GM19395 (cell line): ENCODE results near the gene CENATAC.
"Not testable (repeated sequence)": the region's sequence is repeated elsewhere in the genome, so short reads cannot be mapped to it uniquely, and the experiment has no call there.

ENCODE experiments used
- ATAC-seq: cut with Tn5 transposase; IDR thresholded peaks from one replicate; pipeline ENCODE4 v1.9.1; 2021; ENCODE audit warnings: mild to moderate bottlenecking, moderate library complexity; ENCODE audit not compliant: unreplicated experiment

CENATAC gene

DNA sequence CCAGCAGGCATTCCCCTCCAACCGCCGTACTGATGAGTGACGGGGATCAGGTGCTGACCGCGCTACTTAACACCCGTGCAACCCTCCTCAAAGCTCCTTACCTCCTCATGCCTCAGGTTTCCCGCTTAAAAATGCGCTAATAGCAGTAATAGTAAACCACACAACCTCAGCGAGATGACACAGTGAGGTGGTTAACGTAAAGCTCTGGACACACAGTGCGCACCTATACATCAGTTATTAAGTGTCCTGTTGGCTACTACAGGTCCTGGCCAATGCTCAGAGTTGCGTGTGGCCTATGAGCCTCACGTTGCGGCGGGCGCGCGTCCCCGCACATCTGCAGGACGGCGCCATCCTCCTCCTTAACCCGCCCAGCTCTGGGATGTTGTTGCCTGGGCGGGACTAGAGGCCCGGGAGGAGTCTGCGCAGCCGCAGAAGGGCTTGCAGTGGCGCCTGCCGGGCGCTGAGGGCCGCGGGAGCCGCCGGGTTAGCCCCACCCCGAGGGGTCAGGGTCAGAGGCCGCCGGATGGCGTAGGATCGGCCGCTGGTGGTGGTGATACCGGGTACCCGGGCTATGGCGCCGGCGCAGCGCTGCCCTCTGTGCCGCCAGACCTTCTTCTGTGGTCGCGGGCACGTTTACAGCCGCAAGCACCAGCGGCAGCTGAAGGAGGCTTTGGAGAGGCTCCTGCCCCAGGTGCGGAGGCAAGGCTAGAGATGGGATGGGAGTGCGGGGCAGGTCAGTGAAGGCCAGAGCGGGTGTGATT, at the start of gene CENATAC:
Gene CENATAC (plus strand): TSS at position 512 of the 761 bp plus-strand sequence. CDS start 60 bp downstream, at position 572.
- ATAC-seq, result peak; percentile 88

DNA sequence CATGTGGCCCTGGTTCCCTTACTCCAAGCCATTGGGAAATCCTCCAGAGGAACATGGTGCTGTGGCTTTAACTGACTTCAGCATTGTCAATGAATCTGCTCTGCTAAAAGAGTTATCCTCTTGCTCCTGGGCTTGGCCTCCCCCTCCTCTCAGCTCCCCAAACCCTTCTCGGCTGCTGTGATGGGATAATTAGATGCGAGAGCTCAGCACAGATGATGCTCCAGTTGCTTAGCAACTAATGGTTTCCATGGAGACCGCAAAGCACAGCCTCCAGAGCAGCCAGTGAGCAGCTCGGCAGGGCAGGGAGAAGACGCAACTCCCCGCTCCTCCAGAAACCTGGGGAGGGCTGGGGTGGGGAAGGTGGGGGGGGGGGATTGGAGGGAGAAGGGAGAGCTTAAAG, 44.7 kb upstream of the CENATAC start:
- no peak for ATAC-seq

- not testable (repeated sequence) for ATAC-seq
These were observed 44.0 kb upstream of the CENATAC start for GRCh38 chr11:118953976-118954375.

DNA sequence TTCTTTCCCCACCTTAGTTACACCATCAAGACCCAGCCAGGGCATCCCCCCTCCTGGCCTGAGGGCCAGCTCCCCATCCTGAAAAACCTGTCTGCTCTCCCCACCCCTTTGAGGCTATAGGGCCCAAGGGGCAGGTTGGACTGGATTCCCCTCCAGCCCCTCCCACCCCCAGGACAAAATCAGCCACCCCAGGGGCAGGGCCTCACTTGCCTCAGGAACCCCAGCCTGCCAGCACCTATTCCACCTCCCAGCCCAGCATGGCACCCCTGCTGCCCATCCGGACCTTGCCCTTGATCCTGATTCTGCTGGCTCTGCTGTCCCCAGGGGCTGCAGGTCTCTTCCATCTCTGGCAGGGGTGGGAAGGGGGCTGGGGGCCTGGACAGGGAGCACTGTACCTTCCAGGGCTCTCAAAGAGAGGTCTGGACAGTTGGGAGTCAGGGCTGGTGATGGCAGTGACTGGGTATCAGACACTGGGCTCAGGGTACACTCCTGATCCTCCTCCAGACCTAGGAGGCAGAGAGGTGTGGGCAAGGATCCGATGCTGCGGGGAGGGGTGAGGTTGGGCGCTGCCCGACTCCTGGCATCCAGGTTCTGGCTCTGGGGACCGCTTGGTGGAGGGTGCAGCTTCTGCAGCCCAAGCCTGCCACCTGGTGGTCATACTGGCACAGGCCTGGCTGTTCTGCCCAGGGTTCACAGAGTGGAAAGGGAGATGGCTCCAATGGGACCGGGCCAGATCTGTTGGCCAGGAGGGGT, 41.7 kb upstream of the CENATAC start, which contains the start of gene UPK2:
Gene UPK2 (plus strand): TSS at position 205 of the 753 bp plus-strand sequence. CDS start 53 bp downstream, at position 258.
- peak; percentile 79 for ATAC-seq

- no peak for ATAC-seq
These were observed 41.0 kb upstream of the CENATAC start for GRCh38 chr11:118956847-118957469.

- no peak for ATAC-seq
These were observed 40.4 kb upstream of the CENATAC start for GRCh38 chr11:118957549-118957948.

DNA sequence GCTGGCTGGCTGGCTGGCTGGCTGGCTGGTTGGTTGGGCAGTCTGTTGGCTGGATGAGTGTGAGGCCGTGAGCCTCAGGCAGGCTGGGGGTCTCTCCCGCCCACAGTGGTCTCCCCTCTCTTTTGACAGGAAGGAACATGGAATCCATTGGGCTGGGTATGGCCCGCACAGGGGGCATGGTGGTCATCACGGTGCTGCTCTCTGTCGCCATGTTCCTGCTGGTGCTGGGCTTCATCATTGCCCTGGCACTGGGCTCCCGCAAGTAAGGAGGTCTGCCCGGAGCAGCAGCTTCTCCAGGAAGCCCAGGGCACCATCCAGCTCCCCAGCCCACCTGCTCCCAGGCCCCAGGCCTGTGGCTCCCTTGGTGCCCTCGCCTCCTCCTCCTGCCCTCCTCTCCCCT, 40.0 kb upstream of the CENATAC start:
- ATAC-seq, result no peak

DNA sequence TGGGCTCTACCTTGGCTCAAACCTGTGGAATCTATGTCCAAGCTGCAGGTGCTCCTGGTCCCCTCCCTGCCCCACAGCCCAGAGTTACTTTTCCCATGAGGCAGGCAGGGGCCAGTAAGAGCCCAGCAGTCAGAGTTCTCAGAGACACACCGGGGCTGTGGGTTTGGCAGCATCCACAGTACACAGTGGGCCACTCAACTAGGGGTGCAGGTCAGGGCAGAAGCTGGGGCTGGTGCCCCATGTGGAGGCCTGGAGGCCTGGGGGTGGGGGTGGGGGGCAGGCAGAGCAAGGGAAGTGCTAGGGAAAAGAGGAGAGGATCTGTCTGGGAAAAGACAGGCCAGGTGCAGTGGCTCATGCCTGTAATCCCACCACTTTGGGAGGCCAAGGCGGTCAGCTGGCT, 39.4 kb upstream of the CENATAC start:
- ATAC-seq, result no peak

- no peak for ATAC-seq
These were observed 36.7 kb upstream of the CENATAC start for GRCh38 chr11:118961189-118961588.

DNA sequence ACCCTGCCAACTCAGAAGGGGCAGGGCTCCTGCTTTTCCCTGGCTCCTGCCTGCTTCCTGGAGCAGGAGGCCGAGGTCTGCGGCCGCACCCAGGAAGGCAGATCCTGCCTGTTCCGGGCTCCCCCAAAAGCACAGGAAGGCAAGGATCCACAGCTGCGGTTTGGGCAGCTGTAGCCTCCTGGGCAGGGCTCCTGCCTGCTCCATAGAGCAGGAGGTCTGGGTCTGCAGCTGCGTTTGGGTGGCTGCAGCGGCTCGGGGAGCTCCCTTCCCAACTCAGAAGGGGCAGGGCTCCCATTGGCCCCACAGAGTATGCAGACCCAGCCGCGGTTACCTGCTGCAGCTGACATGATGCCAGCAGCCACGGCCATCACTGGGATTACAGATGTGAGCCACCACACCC, 36.3 kb upstream of the CENATAC start:
- no peak for ATAC-seq

DNA sequence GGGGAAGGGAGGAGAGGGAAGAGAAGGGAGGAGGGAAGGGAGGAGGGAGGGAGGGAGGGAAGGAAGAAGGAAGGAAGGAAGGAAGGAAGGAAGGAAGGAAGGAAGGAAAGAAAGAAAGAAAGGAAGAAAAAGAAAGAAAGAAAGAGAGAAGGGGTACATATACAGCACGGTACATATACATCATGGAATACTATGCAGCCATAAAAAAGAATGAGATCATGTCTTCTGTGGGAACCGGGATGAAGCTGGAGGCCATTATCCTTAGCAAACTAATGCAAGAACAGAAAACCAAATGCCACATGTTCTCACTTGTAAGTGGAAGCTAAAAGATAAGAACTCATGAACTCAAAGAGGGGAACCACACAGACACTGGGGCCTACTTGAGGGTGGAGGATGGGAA, 28.4 kb upstream of the CENATAC start:
- ATAC-seq, result not testable (repeated sequence)

- no peak for ATAC-seq
These were observed 26.3 kb upstream of the CENATAC start, which contains the start of gene FOXR1 for GRCh38 chr11:118971646-118972045. FOXR1 (plus strand) TSS chr11:118971761; CDS start chr11:118971932, 171 bp downstream.

GRCh38 chr11:118973985-118974384, 24.0 kb upstream of the CENATAC start:
- ATAC-seq, result no peak

DNA sequence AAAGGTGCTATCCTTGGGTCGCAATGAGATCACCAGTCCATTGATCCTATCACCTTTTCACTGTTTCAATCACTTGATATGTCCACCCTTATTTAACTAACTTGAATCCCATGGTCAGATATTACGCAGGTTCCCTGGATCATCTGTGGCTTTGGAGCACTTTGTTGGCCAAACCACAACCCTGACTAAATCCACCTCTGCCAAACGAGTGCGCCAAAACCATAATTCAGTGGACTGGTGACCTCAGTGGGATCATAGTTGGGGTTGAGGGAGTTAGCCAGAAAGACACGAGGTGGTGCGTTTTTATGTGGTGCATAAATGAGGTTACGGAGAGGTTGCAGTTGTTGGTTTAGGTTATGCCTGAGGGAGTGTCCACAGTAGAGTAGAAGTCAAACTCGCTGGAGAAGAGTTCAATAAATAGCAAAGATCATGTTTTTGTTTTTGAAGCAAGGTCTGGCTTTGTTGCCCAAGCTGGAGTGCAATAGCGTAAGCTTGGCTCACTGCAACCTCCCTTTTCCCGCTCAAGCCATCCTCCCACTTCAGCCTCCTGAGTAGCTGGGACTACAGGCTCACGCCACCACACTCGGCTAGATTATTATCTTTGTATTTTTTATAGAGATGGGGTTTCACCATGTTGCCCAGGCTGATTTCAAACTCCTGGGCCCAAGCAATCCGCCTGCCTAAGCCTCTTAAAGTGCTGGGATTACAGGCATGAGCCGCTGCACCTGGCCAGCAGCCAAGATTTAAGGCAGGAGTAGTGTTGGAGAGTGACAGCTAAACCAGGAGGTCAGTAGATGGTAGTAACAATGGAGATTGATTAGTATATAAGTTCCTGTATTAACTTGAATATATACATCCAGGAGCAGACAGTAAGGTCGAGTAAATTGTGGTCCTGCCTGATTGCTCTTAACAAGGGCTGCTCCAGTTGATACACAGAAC, 21.9 kb upstream of the CENATAC start:
- no peak for ATAC-seq

- ATAC-seq, result no peak
These were observed 18.5 kb upstream of the CENATAC start for GRCh38 chr11:118979434-118979833.

DNA sequence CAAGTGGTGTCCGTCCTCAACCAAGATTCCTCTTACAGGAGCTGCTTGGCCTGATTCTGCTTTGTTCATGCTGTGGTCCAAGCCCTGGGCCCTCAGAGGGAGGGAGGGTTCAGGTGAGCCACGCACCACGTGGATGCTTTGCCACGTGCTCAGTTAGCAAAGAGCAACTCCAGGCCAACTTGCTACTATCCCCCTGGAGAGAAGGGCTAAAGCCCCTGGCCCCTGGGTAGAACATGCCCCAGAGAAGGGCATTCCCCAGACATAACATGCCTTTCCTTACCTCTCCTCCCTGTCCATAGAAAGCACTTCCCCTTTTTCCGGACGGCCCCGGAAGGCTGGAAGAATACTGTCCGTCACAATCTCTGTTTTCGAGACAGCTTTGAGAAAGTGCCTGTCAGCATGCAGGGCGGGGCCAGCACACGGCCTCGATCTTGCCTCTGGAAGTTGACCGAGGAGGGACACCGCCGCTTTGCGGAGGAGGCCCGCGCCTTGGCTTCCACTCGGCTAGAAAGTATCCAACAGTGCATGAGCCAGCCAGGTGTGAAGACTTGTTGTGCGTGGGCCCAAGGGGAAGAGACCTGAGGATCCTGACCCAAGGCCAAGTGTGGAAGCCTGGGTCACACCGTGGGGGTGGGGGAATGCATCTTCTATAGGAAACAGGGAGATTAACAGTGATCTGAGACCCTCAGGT, 17.6 kb upstream of the CENATAC start:
- no peak for ATAC-seq

DNA sequence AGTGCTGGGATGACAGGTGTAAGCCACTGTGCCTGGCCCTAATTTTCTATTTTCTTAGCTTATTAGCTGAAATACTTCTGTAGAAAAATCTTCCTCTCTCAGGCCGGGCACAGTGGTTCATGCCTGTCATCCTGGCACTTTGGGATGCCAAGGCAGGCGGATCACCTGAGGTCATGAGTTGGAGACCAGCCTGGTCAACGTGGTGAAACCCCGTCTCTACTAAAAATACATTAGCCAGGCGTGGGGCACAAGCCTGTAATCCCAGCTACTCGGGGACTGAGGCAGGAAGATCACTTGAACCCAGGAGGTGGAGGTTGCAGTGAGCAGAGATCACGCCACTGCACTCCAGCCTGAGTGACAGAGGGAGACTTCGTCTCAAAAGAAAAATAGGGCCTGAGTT, 13.6 kb upstream of the CENATAC start:
- ATAC-seq, result not testable (repeated sequence)

- no peak for ATAC-seq
These were observed 13.1 kb upstream of the CENATAC start for GRCh38 chr11:118984825-118985224.

GRCh38 chr11:118988280-118988679, 9.7 kb upstream of the CENATAC start:
- no peak for ATAC-seq
